Measurements from ENCODE around the gene SORBS1. TPM values are rescaled to one million over a fixed set of nuclear protein-coding genes. Genes with fewer than 3 reads are reported as not detected.

SORBS1 gene
- polyA plus RNA-seq, 4 donors, result 30.8 to 46.7 (median 31.8) TPM

GRCh38 chr10:95542330-95542729 lies 18.8 kb downstream of the SORBS1 start:
- DNase-seq (ENCODE audit: low read depth in 4 of 4, low spot score in 3 of 4), result no peak

DNA sequence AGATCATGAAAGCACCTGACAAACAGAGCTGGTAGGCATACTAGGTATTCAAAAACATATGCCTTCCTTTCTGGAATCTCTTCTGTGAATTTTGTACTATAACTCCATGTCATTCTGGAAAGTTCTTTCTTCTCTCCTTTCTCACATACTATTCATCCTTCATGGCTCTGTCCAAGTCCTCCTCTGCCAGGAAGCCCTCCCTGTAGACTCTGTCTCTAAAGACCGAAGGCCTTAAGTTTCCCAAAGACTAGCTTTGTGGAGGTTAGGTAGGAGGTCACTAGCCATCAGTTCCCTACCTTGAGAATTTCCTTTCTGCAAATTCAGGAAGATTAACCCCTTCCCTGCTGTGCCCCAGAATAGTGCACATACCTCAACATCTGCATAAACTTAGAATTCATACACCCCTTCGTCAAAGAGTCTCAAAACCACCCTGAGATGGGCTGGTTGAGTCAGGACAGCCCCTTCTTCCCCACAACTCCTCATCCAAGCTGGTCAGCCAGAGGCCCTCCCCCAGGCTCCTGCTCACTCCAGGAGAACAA lies 20.6 kb downstream of the SORBS1 start:
- no peak for DNase-seq (ENCODE audit: low read depth in 4 of 4, low spot score in 3 of 4)

- DNase-seq (ENCODE audit: low read depth in 4 of 4, low spot score in 3 of 4), result no peak
These were observed 21.4 kb downstream of the SORBS1 start for GRCh38 chr10:95539560-95540284.

GRCh38 chr10:95538412-95538811 lies 22.8 kb downstream of the SORBS1 start:
- DNase-seq (ENCODE audit: low read depth in 4 of 4, low spot score in 3 of 4), result no peak

DNA sequence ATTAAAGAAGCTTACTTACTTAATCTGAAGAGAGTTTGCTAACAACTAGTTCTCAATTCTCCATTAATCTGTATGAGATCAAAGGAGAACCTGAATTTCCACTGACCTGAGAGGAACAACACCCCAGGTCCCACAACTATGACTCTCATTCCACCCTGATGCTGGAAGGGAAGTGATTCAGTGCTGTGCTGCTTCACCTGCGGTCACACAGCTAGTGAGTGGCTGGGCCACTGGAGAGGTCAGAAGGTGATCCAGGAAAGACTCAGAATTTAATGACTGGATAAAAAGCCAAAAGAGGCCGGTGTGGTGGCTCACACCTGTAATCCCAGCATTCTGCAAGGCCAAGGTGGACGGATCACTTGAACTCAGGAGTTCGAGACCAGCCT lies 23.6 kb downstream of the SORBS1 start:
- DNase-seq (ENCODE audit: low read depth in 4 of 4, low spot score in 3 of 4), result no peak

- no peak for DNase-seq (ENCODE audit: low read depth in 4 of 4, low spot score in 3 of 4)
These were observed 24.2 kb downstream of the SORBS1 start for GRCh38 chr10:95536894-95537541.

DNA sequence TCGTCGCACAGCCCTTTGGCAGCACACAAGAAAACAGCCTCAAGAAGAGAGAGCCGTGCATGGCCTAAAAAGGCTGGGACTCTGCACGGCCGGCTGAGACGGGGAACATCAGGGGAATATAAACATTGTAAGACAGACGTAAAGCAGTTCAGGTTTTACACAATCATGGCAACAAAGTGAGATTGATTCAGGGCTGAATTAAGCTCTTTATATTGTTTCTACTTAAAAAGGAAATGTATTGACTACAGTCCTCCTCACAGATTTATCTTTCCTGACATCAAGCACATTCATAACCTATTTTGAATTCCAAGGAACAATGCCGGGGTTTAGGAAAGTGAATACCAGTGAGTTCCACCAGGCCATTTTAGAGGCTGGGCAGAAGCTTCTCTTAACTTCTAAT lies 25.2 kb downstream of the SORBS1 start:
- DNase-seq (ENCODE audit: low read depth in 4 of 4, low spot score in 3 of 4), result no peak

DNA sequence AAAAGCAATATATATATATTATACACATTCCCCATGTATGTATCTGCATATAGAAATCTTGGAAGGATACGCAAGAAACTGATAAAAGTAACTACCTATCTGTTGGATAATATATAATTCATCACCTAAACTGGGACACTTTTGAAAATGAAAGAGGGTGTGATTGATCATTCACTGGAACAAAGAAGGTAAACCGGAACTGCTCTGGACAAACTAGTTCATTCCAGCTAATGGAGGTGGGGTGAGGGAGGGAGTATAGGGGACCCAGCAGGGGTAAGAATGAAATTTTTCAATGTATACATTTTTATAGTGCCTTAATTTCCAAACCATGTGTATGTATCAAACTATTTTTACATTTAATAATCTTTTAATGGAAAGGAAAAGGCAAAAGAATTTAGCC lies 25.6 kb downstream of the SORBS1 start:
- DNase-seq (ENCODE audit: low read depth in 4 of 4, low spot score in 3 of 4), result no peak

- DNase-seq (ENCODE audit: low read depth in 4 of 4, low spot score in 3 of 4), result no peak
These were observed 27.6 kb downstream of the SORBS1 start for GRCh38 chr10:95533590-95533989.

GRCh38 chr10:95532536-95532935 lies 28.6 kb downstream of the SORBS1 start:
- DNase-seq (ENCODE audit: low read depth in 4 of 4, low spot score in 3 of 4), result no peak

DNA sequence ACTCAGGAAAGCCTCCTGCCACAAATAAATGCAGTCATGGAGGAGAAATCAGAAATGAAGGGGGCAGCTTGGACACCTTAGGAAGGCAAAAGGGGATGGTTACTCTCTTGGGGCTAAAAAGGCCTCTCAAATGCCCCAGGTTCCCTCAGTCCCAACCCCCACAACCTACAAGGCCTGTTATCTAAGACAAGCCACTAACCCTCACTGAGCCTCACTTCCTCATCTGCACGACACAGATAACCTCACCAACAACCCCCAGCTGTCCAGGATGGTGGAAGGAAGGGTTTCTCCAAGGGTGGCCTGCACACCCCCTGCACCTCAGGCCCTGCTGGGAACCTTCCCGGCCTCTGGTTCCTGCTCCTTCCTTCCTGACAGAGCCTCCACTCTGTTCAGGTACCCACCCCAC lies 29.2 kb downstream of the SORBS1 start:
- no peak for DNase-seq (ENCODE audit: low read depth in 4 of 4, low spot score in 3 of 4)

- DNase-seq (ENCODE audit: low read depth in 4 of 4, low spot score in 3 of 4), result no peak
These were observed 29.9 kb downstream of the SORBS1 start for GRCh38 chr10:95531058-95531809.

GRCh38 chr10:95530561-95530960 lies 30.6 kb downstream of the SORBS1 start:
- no peak for DNase-seq (ENCODE audit: low read depth in 4 of 4, low spot score in 3 of 4)

DNA sequence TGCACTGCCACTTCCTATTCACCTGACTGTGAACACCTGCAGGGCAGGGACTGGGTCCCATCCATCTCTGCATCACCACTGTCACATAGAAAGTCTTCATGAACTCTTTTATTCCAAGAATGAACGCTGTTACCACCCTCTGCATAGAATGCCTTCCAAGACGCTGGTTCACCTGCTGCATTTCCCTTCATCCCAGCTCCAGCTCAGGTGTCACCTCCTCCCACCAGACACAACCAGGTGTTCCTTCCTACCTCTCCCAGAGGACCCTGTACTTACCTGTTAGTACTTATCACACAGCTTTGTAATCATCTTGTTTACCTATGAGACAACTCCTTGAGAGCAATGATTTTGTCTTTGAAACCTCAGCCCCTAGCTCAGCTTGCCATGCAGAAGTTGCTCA lies 31.1 kb downstream of the SORBS1 start:
- no peak for DNase-seq (ENCODE audit: low read depth in 4 of 4, low spot score in 3 of 4)

DNA sequence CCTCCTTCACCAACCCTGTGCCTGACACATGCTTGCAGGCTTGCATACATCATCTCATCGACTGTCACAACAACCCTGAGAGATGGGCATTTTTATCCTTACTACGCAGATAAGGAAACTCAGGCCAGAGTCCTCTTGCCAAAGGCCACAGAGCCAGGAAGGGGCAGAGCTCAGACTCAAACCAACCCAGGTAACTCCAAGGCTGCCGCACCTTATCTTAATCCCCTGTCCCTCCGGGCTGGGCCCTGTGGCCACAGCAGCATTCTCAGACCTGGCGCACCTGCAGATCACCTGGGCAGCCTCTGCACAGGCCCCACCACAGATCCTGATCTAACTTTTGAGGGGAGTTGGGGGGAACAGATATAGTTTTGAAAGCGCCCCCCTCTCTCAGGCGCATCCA lies 35.1 kb downstream of the SORBS1 start:
- no peak for DNase-seq (ENCODE audit: low read depth in 4 of 4, low spot score in 3 of 4)

GRCh38 chr10:95525033-95525418 lies 36.1 kb downstream of the SORBS1 start:
- no peak for DNase-seq (ENCODE audit: low read depth in 4 of 4, low spot score in 3 of 4)

DNA sequence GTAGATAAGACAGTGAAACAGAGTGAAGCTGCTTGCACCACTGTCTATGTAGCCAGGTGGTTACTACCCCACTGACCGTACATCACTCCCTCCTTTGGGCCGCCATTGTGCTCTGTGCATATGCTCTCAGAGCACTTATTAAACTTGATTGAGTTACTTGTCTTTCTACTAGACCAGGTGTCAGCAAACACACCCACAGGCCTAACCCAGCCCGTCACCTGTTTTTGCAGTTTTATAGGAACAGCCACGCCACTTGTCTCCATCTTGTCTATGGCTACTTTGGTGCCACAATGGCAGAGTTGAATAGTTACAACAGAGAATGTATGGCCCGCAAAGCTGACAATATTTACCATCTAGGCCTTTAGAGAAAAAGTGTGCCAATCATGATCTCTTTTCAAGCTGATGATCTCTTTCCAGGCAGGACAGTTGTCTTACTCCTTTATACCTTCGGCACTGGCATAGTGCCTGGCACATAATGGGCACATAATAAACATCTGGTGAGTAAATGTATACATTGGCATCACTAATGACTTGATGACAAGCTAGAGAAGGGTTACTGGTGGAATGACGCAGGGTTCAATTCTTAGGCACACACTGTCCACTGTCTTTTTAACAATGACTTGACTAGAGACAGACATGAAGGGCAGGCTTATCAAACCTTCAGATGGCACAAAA lies 36.7 kb downstream of the SORBS1 start:
- DNase-seq (ENCODE audit: low read depth in 4 of 4, low spot score in 3 of 4), result no peak

- no peak for DNase-seq (ENCODE audit: low read depth in 4 of 4, low spot score in 3 of 4)
These were observed 39.1 kb downstream of the SORBS1 start for GRCh38 chr10:95522117-95522516.

GRCh38 chr10:95520617-95521016 lies 40.6 kb downstream of the SORBS1 start:
- DNase-seq (ENCODE audit: low read depth in 4 of 4, low spot score in 3 of 4), result no peak

GRCh38 chr10:95518455-95519452 lies 42.4 kb downstream of the SORBS1 start:
- DNase-seq (ENCODE audit: low read depth in 4 of 4, low spot score in 3 of 4), result no peak

Measured in left renal pelvis (tissue), 4 donors.